IPS-NIHi7 (cell line): ENCODE measurements around the gene TMEM175.

Source experiments
- DNase-seq: peaks from one replicate; pipeline ENCODE4 v3.0.0; 2012; ENCODE audit warnings: mixed read lengths; ENCODE audit errors: extremely low spot score

The TMEM175 gene

GRCh38 chr4:958696-959337 lies 26.6 kb downstream of the TMEM175 start:
- no peak for DNase-seq

- no peak for DNase-seq
These were observed 27.3 kb downstream of the TMEM175 start for GRCh38 chr4:959338-960139.

GRCh38 chr4:960140-960635 lies 27.9 kb downstream of the TMEM175 start:
- no peak for DNase-seq

- DNase-seq: no peak
These were observed 28.5 kb downstream of the TMEM175 start for GRCh38 chr4:960636-961350.

- DNase-seq: no peak
These were observed 29.3 kb downstream of the TMEM175 start for GRCh38 chr4:961351-962230.

GRCh38 chr4:962231-963208 lies 30.3 kb downstream of the TMEM175 start:
- DNase-seq: no peak

- DNase-seq: no peak
These were observed 31.3 kb downstream of the TMEM175 start for GRCh38 chr4:963276-964225.

- DNase-seq: no peak
These were observed 32.2 kb downstream of the TMEM175 start for GRCh38 chr4:964346-965025.

- DNase-seq: no peak
These were observed 32.9 kb downstream of the TMEM175 start for GRCh38 chr4:965048-965765.

GRCh38 chr4:965766-966134 lies 33.5 kb downstream of the TMEM175 start:
- DNase-seq: no peak

GRCh38 chr4:966266-967112 lies 34.2 kb downstream of the TMEM175 start:
- no peak for DNase-seq

GRCh38 chr4:967113-968104 lies 35.1 kb downstream of the TMEM175 start:
- no peak for DNase-seq

- no peak for DNase-seq
These were observed 36.0 kb downstream of the TMEM175 start for GRCh38 chr4:968221-968620.

GRCh38 chr4:968621-969394 lies 36.5 kb downstream of the TMEM175 start:
- no peak for DNase-seq
